GM19035 (cell line): ENCODE data around the gene PPM1G.
A peak's percentile ranks its signal among the peaks of the same experiment; 100 is the strongest.
"Not testable (repeated sequence)": the region's sequence is repeated elsewhere in the genome, so short reads cannot be mapped to it uniquely, and the experiment has no call there.

ENCODE experiments used
- ATAC-seq: cut with Tn5 transposase; IDR thresholded peaks from one replicate; pipeline ENCODE4 v1.9.1; 2021; ENCODE audit not compliant: unreplicated experiment

Gene PPM1G

DNA sequence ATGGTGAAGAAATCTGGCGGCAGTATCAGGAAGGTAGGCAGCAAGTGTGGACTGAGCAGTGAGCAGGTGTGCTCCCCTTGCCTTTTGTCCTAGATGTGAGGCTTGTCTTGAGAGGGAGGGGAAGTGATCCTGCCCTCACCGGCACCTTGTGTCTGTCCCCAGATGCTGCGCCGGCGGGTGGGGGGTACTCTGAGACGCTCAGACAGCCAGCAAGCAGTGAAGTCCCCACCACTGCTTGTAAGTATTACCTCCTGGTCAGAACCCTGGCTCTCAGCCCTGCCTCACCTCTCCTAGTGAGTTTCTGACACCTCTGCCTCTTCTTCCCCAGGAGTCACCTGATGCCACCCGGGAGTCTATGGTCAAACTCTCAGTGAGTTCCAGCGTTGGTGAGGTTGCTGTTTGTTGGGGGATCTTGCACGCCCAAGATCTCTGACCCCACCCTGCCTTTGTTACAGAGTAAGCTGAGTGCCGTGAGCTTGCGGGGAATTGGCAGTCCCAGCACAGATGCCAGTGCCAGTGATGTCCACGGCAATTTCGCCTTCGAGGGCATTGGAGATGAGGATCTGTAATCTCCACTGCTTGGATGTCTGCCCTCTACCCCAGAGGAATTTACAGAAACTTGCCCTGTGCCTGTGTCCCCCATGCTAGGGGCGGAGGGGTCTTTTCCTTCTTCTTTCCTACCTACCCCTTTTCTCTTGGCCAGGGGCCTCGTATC, 33.1 kb downstream of the PPM1G start:
- no peak for ATAC-seq

GRCh38 chr2:27375513-27376099, 33.8 kb downstream of the PPM1G start:
- no peak for ATAC-seq

DNA sequence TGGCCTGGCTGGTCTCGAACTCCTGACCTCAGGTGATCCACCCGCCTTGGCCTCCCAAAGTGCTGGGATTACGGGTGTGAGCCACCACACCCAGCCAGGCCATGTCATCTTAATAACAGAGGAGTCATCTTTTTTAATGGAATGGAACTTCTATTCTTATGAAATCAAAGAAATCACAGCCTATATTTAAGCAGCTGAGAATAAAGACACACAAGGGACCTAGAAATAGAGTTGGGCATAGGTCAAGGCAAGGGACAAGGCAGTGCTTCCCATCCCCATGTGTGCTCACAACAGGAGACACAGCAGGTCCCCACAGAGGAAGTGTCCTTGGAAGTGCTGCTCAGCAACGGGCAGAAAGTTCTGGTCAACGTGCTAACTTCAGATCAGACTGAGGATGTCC, 35.8 kb downstream of the PPM1G start:
- ATAC-seq, result no peak

DNA sequence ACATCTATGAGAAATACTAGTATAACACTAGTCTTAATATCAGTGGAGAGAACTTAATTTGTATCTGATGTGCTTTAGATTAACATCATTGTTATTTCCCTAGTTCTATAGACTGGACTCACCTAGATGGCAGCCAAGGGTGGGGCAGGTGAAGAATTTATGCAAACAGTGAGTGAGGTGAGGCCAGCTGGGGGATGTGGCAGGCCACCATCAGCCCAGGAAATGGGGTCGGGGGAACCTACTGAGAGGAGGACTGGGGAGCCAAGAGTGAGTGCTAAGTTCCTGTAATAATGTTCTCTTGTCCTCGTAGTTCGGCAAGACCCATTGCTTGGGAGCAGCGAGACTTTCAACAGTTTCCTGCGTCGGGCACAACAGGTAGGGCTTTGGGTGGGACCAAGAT, 36.5 kb downstream of the PPM1G start:
- no peak for ATAC-seq

DNA sequence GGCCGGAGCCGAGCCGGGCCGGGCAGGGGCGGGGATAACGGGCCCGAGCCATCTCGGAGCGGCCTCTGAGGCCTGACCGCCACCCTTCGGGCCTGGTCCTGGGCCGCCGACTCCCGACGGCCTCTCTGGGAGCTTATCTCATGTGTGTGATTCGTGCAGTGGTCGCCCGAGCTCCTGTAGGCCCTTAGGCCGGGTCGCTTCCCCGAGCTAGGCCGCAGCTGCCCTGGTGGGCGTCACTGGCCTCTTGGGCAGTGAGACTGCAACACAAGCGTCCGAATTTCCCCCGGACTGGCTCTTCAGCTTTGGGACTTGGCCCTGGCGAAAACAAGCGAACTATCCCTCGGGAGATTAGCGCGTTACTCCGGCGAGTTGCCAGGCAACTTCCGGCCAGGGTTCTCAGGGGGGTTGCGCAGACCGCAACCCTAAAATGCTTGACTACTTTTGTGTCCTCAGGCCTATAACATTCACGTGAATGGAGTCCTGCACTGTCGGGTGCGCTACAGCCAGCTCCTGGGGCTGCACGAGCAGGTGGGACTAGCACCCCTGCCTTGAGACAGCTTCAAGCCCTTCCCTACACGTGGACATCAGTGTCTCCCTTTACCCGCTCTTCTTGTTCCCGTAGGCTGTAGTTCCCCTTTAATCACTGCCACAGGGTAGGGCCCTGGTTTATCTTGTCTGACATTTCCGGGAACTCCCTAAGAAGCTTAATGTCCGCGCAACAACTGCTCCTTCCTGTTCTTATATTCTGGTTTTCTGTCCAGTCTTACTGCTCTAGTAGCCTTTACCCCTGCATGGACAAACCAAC, 38.4 kb downstream of the PPM1G start:
- peak; percentile 14 for ATAC-seq

DNA sequence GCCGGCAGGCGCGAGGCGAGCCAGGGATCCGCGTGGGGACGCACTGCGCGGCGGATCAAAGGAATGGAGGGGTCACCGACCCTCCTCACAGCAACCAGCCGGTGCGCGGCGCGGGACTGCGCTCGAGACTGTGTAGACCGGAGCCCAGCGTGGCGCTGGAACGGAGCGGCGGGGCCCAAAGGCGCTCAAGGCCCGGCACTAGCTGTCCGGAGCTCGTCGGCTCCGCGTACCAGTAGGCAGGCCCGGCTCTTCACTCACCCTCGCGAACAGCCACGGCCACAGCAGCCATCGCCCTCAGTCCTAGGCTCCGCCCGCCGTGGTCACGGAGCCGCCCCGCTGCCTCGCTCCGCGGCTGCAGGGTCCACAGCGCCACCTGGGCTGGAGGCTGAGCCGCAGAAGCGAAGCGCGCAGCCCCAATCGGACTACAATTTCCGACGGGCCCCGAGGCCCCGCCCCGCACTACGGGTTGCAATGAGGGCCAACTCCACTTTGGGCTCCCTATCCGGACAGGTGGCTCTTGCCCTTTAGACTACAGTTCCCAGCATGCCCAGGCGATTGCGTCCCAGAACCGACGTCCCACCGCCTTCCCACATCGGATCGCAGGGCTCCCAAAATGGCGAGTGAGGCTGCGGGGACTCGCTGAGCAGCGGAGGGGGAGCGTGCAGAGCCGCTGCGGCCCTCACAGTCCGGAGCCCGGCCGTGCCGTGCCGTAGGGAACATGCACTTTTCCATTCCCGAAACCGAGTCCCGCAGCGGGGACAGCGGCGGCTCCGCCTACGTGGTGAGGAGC, 39.2 kb downstream of the PPM1G start, which contains the start of the genes EIF2B4 and SNX17:
TSS of gene EIF2B4 (minus strand) at position 313 of the 790 bp plus-strand sequence. CDS start at position 289, 24 bp downstream.
TSS of gene SNX17 (plus strand) at position 591 of the 790 bp plus-strand sequence. CDS start at position 719, 128 bp downstream.
- ATAC-seq, result peak; percentile 92

GRCh38 chr2:27369471-27370025, 39.8 kb downstream of the PPM1G start:
- ATAC-seq, result peak; percentile 8

GRCh38 chr2:27363933-27364332, 45.5 kb downstream of the PPM1G start:
- no peak for ATAC-seq

- ATAC-seq, result no peak
These were observed 46.5 kb downstream of the PPM1G start for GRCh38 chr2:27362678-27363420.

DNA sequence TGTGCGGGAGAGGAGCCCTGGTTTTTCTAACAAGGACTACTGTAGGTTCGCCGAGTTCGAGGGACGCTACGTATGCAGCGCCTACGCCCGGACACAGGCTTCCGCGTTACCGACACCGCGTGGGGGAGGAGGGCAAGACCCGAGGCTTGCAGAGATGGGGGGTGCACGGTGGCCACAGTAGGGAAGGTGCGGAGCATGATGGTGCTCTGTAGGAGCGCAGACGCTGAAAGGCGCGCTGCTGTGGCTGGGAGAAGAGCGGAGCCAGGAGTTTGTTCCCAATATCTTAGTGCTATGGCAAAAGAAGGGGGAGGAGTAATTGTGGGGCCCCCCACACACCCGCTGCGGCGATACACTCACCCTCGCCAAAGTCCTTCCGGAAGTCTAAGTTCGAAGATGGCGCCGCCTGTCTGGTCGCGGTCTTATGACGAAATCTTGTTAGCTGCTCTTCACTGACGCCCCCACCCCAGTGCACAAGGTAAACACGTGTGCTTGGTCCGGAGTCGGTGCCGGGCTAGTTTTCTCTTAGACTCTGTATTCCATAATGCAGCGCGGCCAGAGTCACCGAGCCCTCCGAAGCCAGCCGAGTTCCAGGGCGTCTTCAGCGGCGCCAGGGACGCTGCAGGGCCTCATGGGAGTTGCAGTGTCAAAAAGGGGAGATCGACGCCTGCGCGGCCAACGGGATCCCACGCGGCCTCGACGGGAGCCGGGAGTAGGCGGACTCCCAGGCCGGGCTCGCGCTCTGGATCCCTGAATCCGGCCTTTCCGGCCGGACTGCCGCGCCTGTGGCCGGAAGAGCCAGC, 52.8 kb downstream of the PPM1G start, which contains the start of gene GTF3C2:
TSS of gene GTF3C2 (minus strand) at position 383 of the 800 bp plus-strand sequence. CDS start 13,210 bp downstream, outside the sequence.
- ATAC-seq, result peak; percentile 80

DNA sequence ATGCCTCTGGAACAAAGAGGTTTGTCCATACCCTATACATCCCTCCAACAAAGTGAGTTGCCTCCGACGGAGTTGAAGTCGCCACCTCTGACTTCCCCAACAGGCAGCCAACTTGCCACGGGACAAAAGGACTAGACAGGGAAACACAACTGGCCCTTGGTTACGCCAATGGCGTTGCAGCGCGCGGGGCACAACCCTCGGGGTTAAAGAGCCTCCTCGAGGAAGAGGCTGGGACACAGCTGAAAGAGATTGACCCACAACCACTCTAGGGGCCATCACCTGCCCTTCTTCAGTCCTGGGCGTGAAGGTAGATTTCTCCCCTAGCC, 53.4 kb downstream of the PPM1G start:
- peak; percentile 42 for ATAC-seq

GRCh38 chr2:27354597-27354927, 54.8 kb downstream of the PPM1G start:
- ATAC-seq, result no peak

DNA sequence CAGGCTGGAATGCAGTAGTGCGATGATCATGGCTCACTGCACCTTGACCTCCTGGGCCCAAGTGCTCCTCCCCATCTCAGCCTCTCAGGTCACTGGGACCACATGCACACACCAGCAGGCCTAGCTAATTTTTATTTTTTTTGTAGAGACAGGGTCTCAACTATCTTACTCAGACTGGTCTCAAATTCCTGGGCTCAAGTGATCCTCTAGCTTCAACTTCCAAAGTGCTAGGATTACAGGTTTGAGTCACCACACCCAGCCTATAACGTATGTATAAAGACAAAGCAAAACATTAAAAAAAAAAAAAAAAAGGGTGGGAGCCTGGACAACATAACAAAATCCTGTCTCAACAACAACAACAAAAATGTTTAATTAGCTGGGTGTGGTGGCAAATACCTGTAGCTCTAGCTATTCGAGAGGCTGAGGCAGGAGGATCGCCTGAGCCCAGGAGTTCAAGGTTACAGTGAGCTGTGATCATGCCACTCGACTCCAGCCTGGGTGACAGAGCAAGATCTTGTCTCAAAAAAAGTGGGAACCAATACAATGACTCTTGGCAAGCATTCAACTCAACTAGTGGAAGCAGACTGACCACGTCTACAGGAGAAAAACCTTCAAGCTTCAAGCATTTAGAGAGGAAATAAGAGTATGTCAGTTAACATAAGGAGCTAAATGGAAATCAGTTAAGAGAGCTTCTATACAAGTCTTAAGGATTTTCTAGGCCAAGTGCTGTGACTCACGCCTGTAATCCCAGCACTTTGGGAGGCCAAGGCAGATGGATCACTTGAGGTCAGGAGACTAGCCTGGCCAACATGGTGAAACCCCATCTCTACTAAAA, 55.4 kb downstream of the PPM1G start:
- no peak for ATAC-seq

- ATAC-seq, result not testable (repeated sequence)
These were observed 56.0 kb downstream of the PPM1G start for GRCh38 chr2:27353386-27353761.

DNA sequence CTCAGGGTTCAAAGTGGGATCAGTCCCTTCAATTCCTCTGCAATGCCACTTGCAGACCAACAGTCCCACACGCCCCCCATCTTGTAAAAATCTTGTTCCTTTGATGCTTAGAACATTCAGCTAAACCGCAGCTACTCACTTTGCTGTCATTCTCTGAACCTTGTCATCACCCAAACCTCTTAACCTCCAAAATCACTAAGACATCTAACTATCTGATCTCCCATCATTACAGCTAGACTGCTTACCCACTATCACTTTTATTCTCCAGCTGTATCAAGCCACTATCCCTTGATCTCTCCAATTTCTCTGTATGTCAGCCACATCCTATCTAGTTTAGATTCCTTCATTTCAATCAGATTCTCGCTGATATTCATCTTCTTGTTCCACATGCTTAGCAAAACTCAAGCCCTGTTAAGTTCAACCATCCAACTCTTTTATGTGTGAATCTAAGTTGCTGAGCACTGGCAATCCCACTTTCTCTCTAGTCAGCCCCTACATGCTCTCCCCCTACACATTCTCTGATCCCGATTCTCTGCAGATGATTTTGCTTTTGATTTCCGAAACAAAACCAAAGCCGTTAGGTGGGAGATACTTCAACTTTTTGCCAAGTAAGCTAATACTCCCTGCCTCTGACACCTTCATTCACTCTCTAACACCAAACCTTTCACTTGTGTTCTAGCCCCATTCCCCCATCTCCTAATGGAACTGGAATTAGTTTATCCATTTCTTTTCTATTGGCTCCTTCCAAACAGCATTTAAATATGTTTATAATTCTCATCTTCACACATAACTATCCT, 57.4 kb downstream of the PPM1G start:
- no peak for ATAC-seq

DNA sequence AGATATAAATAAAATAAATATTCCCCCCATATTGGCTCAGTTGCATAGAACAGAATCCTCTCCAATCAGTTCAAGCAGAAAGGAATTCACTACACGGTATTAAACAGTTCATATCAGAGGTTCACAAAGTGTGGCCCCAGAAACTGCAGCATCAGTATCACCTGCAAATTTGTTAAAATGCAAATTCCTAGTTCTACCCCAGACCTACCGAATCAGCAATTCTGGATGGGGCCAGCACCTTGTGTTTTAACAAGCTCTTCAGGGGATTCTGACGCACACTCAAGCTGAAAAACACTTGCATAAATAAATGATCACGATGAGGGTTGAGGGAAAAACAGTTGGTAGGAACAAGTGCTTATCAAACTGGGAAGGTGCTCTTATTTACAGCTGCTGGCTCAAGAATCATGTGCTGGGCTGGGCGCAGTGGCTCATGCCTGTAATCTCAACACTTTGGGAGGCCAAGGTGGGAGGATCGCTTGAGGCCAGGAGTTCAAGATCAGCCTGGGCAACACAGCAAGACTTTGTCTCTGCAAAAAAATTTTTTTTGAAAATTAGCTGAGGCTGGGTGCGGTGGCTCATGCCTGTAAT, 59.2 kb downstream of the PPM1G start:
- ATAC-seq, result no peak

GRCh38 chr2:27347641-27348040, 61.8 kb downstream of the PPM1G start:
- ATAC-seq, result no peak
